Activated CD4-positive, CD25-positive, alpha-beta regulatory T cell treated with anti-CD3 and anti-CD28 coated beads, Interleukin-2, amount 50 U/mL, for 24 hours (primary cell): ENCODE measurements around the gene CTBP2.
"Not testable (repeated sequence)": the region's sequence is repeated elsewhere in the genome, so short reads cannot be mapped to it uniquely, and the experiment has no call there.

Source experiments
- ATAC-seq, 2 donors: fragments of 150-1000 bp; cut with Tn5 transposase; one replicate each; pipeline ENCODE4 v1.10.0; 2021; ENCODE audit warnings: mild to moderate bottlenecking in 1 of 2, moderate library complexity in 1 of 2

CTBP2 gene

GRCh38 chr10:125157505-125157904 lies 2.9 kb downstream of the CTBP2 start:
- ATAC-seq: no peak

DNA sequence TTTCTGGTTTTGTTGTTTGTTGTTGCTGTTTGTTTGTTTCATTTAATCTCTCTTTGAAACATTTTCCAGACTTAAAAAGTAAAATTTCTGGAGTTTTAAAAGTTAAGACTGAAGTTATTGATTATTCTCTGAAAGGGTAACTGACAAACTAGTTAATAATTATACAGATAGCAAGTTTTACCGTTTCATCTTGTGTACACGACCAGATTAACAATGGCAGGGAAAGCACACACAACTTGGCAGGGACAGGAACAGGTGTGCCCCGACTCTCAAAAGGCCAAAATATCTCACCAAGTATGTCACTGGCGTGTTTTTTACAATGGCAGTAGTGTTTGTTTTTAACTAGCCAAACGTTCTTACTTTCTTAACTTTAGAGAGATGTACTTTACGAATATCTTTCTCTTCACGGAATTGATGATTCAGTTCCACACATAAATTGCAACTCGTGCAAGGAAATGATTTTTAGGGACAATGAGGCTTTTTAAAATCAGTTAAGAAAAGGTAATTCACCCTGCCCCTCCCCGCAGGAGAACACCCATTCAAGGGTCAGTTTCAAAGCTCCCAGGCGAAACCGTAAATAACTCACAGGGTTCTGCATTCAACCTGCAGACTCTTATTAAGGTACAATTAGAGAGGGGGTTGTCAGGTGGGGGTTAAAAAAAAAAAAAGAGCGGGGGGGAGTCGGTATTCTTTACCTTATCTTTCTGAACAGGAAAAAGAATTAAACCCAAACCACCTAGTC lies 3.5 kb downstream of the CTBP2 start:
- no peak for ATAC-seq

GRCh38 chr10:125156196-125156595 lies 4.2 kb downstream of the CTBP2 start:
- ATAC-seq: no peak

- no peak for ATAC-seq
Measured at GRCh38 chr10:125155101-125155500, 5.3 kb downstream of the CTBP2 start.

DNA sequence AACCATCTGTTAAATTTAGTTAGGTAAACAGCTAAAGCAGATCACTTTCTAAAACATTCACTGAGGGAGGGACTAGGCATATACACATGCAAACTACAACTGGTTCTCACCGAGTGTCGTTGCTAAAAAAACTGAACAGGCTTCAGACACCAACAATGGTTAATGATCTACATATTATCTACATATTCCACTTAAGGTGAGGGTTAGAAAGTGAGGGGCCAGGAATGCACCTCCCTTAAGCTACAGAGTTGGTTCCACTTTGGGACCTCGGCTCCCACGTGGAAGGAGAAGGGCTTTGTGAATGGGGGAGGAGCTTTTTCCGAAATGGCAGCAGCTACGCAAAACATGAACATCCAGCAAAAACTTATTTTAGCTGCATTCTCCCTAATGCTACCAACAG lies 5.8 kb downstream of the CTBP2 start:
- no peak for ATAC-seq

- ATAC-seq: no peak
Measured at GRCh38 chr10:125153703-125154490, 6.5 kb downstream of the CTBP2 start.

GRCh38 chr10:125152450-125153368 lies 7.7 kb downstream of the CTBP2 start:
- no peak for ATAC-seq

- no peak for ATAC-seq
Measured at GRCh38 chr10:125151553-125152449, 8.6 kb downstream of the CTBP2 start.

- ATAC-seq: no peak
Measured at GRCh38 chr10:125151170-125151552, 9.2 kb downstream of the CTBP2 start.

DNA sequence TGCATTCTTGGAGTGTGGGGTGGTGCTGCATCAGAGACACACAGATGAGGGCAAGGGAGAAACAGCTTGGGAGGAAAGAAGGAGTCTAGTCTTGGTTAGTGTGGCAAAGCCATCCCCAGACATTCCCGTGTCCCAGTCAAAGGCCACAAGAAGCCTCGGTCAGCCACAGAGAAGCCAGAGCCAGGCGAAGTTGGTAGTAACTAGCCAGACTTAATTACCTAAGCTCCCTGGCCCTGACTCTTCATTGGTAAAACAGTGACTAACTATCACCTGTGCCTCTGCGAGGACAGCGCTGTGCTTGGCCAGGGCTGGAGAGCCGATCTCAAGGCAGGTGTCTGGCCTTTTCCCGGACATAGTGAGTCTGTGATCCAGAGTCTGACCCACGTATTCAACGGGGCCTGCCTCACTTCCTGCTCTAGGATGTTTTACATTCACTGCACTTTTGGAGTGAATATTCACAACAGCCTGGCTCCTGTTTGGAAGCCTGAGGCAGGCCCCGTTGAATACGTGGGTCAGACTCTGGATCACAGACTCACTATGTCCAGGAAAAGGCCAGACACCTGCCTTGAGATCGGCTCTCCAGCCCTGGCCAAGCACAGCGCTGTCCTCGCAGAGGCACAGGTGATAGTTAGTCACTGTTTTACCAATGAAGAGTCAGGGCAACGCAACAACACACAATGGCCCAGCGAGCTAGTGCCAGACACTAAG lies 9.8 kb downstream of the CTBP2 start:
- not testable (repeated sequence) for ATAC-seq

GRCh38 chr10:125149680-125150047 lies 10.7 kb downstream of the CTBP2 start:
- ATAC-seq: no peak

DNA sequence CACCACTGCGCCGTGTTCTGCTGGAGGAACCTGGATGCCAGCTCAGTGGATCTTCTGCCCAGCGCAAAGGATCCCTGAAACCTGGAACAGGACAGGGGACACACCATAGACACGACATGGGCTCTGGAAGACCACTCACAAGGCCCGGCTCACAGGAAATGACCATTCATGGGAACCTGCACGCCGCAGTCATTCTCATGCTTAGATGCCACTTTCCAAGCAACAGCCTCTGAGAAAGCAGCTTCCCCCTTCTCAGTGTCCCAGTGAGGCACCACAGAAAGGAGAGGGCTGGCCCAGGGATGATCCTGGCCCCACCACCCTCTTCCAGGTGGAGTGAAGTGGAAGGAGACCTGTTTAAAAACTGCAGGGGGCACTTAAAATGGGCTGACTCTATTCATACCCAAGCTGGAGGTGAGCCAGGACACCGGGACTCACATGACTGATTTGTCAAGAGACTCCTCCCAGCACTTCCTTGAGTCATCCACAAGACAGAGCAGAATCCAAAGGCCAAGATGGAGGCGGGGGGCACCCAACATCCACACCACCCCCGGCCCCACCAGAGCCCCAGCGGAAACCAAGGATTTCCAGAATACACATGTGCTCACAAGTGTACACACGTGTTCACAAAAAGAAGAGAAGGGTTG lies 11.2 kb downstream of the CTBP2 start:
- no peak for ATAC-seq

DNA sequence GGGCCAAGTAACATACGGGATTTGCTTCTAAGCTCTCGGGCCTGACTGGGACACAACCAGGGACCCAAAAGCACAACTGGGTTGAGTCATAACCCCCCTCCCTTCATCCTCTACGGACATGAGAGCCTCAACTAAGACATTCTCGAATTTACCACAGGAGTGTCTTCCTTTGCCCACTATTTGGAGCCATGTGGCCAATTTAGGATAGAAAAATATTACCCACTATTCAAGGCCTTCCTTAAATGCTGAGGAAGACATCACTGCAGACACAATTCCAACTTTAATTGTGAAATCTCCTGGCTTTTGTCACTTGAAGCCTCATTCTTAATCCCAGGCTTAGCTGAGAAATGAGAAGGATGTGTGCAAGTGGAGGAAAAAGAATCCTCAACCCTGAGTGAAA lies 11.8 kb downstream of the CTBP2 start:
- ATAC-seq: no peak

DNA sequence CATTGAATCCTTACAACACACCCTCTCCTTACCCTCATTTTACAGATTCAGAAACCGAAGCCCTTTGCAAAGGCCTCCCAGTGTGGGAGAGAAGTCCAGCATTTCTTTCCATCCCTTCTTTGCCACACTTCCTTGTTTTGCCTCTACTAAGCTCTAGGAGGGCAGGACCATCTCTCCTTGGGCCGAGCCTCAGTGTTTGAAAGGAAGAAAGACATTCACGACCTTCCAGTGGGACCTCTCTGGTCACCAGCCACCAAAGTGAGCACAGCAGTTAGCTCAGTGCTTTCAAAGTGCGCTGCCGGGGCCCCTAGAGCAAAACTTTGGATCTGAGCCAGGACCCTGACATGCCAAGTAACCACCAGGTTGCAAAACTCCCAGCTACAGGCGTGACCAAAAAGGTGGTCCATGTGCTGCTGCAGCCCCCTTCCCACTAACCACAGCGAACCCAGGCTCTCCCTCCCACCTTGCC lies 12.4 kb downstream of the CTBP2 start:
- no peak for ATAC-seq

GRCh38 chr10:125146791-125147579 lies 13.4 kb downstream of the CTBP2 start:
- ATAC-seq: no peak

DNA sequence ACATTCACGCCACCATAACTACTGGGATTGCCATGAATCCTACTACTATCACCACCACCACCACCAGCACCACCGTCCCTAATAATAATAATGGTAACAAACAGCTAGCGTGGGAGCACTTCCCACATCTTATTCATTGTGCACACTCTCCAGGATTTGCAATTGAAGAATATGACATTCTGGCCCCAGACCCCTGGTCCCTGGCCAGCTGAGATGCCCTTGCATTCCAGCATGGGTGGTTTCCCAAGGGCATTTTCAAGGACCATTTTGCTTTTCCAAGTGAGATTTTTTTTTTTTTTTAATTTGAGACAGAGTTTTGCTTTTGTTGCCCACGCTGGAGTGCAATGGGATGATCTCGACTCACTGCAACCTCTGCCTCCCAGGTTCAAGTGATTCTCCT lies 14.7 kb downstream of the CTBP2 start:
- no peak for ATAC-seq

DNA sequence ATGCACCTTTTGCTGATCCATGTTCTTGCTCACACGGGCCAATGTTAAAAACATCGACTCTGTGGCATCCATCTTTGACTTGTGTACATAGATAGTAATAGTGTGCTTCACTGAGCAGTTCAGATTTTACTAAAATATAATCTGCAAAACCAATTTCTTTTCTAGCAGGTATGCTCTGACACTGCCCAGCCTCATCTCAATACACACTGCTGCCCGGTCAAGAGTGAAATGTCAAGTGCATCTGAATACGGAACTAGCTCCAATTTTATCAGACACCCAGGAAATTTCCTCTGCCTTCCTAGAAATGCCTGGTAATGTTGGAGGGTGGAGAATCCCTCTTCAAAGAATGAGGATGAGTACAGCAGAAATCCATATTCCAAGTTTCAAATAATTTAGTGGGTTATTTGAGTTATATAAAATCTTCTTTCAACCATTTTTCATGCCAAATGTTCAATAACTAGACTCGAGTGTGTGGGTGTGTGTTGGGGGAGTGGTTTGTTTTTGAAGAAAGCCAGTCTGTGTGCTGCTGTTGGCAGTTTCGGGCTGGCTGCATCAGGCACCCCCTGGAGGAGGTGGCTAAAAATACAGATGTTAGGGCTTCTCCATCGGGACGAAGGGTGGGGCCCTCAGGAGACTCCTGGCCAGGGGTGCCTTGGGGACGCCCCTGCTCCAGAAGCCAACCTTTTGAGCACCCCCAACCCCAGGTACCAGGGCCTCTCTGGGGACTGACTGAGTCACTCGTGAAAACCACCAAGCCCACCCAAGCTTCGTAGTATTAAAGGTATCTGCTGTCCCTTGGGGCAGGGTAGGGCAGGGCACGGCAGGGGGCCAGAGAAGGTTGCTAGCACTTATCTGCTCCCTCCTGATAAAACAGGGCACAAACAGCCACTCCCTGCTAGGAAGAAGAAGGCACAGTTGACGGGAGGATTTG lies 15.4 kb downstream of the CTBP2 start:
- ATAC-seq: peak in 1 of 2 donors; percentile 38

GRCh38 chr10:125144206-125144605 lies 16.2 kb downstream of the CTBP2 start:
- no peak for ATAC-seq

GRCh38 chr10:125142946-125143345 lies 17.4 kb downstream of the CTBP2 start:
- ATAC-seq: no peak
